Glomerular endothelial cell (primary cell): ENCODE results near the gene BRD3OS. TPM values are rescaled to one million over a fixed set of nuclear protein-coding genes. Genes with fewer than 3 reads are reported as not detected.

Source experiments
- DNase-seq: peaks from one replicate; pipeline ENCODE4 v3.0.0-alpha.2; 2011; ENCODE audit warnings: low read depth, low spot score; ENCODE audit errors: extremely low read depth
- total RNA-seq: library from RNA; depleted of rRNA; stranded (reverse); fragments of >200 nt; gene quantifications from 2 replicates; pipeline ENCODE4 v1.2.3, GENCODE V29; 2015

Gene BRD3OS
- total RNA-seq, 1 donor from 2014 or later, result 20.2 TPM

GRCh38 chr9:134003237-134003636, 22.0 kb upstream of the BRD3OS start:
- DNase-seq, result no peak

GRCh38 chr9:134004131-134004873, 21.0 kb upstream of the BRD3OS start:
- DNase-seq, result no peak

- no peak for DNase-seq
Measured at GRCh38 chr9:134004881-134005280, 20.4 kb upstream of the BRD3OS start.

GRCh38 chr9:134005381-134005780, 19.9 kb upstream of the BRD3OS start:
- DNase-seq, result no peak

GRCh38 chr9:134007150-134007549, 18.1 kb upstream of the BRD3OS start:
- no peak for DNase-seq

- no peak for DNase-seq
Measured at GRCh38 chr9:134007571-134007970, 17.7 kb upstream of the BRD3OS start.

- no peak for DNase-seq
Measured at GRCh38 chr9:134010310-134011173, 14.7 kb upstream of the BRD3OS start.

GRCh38 chr9:134011401-134011800, 13.9 kb upstream of the BRD3OS start:
- no peak for DNase-seq

- no peak for DNase-seq
Measured at GRCh38 chr9:134014946-134015345, 10.3 kb upstream of the BRD3OS start.

GRCh38 chr9:134024214-134024792, 978 bp upstream of the BRD3OS start:
- DNase-seq, result no peak

- no peak for DNase-seq
Measured at GRCh38 chr9:134025606-134026541, 593 bp downstream of the BRD3OS start.

GRCh38 chr9:134026581-134026980, 1.3 kb downstream of the BRD3OS start:
- no peak for DNase-seq

- no peak for DNase-seq
Measured at GRCh38 chr9:134026981-134027380, 1.7 kb downstream of the BRD3OS start.

- no peak for DNase-seq
Measured at GRCh38 chr9:134027561-134027960, 2.3 kb downstream of the BRD3OS start.

GRCh38 chr9:134028076-134028475, 2.8 kb downstream of the BRD3OS start:
- no peak for DNase-seq

GRCh38 chr9:134028575-134029247, 3.4 kb downstream of the BRD3OS start:
- no peak for DNase-seq

GRCh38 chr9:134029248-134030226, 4.3 kb downstream of the BRD3OS start:
- no peak for DNase-seq

GRCh38 chr9:134030821-134031470, 5.7 kb downstream of the BRD3OS start:
- DNase-seq, result no peak
